ENCODE data around the gene KCNK13.

The KCNK13 gene

DNA sequence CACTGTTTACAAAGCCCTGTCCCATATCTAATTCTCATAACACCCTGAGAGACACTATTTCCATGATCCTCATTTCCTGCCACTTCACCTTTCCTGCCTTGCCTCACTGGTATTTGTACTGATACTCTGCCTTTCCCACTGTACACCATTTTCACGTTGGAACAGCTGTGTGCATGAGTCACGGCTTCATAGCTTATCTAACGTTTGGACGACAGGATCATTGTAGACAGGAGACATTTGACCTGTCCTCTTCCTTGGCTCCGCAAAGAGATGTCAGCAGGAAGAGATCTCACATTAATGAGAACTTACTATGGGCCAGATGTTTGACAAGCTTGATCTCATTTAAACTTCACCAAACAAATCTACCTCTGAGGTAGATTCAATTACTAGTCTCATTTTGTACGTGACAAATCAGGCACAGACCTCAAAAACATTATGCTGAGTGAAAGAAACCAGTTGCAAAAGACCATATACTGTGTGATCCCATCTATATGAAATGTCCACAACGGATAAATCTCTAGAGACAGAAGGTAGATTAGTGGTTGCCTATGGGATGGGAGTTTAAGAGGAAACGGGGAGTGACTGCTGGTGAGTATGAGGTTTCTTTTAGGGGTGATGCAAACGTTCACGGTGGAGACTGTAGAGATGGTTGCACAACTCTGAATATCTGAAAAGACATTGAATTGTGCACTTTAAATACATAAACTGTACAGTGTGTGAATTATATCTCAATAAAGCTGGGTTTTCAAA, 71.2 kb downstream of the KCNK13 start:
- no peak for DNase-seq (ENCODE audit: low read depth)

DNA sequence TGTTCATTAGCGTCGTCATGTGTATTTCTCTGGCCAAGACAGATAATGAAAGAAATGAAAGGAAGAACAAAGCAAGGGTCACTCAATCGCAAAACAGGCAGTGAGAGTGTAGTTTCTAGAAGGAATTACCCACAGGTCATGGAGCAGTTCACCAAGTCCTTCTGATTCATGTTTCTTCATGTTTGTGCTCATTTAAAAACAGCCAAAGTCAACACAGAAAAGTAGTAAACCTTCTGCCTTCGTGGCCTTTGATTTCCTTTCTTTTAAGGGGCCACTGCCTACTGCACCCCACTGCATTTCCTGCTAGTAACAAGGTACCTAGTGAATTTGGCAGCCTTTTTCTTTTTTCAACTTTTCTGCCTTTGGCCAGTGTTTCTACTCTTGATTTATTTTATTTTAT, 75.1 kb downstream of the KCNK13 start:
- no peak for DNase-seq (ENCODE audit: low read depth)

DNA sequence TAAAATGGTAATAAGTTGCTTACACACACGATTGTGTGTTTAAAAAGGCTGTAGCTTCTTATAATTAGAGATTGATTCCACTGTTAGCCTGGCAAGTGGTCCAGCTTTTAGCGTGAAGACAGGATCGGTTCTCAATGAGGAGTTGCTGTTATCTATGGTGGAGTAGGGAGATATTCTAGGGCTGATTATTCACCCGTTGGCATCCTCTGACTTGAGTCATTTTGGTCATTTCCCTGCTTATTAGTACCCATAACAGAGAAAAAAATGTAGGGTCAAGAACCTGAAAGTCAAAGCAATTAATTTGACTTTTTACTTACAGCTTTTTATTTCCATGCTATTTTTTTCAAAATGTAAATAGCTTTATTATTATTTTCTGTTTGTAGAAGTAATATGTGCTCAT, 76.0 kb downstream of the KCNK13 start:
- DNase-seq (ENCODE audit: low read depth): peak; percentile 48

DNA sequence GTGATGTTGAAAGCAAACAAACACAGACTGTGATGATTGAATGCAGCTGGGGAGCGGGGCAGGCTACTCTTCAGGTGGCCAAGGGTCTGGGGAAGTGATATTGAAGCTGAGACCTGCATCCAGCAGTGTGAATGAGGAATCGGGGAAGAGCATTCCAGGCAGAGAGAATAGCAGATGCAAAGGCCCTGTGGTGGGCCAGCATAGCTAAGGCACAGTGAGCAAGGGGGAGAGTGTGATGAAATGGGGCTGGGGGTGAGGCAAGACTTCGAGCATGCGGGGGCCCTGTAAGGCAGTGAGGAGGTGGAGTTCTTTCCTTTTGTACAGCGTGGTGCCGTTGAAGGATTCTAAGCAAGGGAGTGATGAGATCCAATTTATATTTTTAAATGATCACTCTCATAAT, 77.4 kb downstream of the KCNK13 start:
- no peak for DNase-seq (ENCODE audit: low read depth)

DNA sequence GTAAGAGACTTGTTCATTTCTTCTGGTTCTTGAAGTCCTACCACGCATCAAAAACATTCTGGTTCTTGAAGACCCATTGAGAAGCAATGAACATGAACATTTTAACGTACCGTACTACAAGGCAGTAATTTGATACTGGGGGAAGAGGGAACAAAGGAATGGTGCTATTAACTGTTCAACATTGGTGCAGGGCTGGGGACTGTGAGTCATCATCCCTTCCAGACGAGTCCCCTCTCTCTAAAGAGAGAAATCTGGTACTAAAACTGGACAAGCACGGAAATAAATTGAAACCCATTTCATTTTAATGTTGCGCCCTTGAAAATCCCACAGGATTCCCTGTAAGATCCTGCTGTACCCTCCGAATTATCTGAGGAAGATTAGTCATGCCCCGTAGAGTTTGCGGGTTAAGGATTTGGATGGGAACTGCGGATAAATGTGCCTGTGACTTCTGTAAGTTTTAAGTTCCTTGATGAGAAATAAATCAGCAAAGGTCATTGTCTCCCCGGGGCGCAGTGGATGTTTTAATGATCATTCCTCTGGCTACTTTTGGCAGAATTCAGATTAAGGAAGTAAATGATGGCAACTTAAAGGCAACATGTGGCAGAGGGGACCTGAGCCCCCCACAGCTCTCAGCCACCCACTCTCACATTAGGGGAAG, 78.6 kb downstream of the KCNK13 start:
- DNase-seq (ENCODE audit: low read depth): peak; percentile 72

DNA sequence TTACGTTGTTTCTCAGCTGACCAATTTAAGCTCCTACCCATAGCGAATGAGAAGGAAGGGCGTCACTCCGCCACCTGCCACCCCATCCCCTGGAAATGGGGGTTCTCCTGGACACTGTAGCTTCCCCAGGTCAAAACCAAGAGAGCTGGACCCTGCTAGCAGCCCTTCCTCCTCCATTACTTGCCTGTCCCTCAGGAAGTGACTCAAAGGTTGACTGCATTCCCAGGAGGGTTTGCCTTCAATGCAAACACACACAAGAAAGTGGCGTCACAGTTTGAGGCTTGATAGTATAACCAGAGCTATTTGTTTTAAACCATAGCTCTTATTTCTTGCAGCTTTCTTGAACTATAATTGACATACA, 79.1 kb downstream of the KCNK13 start:
- DNase-seq (ENCODE audit: low read depth): peak; percentile 75

DNA sequence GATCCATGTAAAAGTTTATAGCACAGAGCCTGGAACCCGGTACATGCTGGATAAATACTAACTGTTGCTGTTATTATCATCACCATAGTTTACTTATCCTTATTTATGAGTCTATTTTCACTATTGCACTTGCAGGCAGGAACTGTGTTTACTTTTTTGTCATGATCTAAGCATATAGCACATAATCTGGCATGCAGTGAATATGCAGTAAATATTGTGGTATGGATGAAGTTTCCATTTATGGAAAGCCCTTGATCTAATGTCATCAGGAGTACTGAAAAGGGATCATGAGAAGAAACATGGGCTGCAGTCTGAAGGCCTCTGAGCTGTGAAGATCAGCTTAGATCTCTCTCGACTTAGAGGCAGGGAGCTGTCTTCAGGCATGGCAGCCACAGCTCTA, 91.6 kb downstream of the KCNK13 start:
- DNase-seq (ENCODE audit: low read depth): no peak

DNA sequence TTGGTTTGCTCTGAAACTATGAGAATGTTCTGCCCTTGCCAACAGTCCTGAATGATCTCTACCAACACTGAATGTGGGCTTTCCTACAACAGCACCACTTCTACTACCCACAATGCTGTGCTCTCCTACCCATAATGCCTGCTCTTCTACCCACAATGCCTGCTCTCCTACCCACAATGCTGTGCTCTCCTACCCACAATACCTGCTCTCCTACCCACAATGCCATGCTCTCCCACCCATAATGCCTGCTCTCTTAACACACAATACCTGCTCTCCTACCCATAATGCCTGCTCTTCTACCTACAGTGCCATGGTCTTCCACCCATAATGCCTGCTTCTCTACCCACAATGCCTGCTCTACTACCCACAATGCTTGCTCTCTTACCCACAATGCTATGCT, 92.3 kb downstream of the KCNK13 start:
- DNase-seq (ENCODE audit: low read depth): no peak

DNA sequence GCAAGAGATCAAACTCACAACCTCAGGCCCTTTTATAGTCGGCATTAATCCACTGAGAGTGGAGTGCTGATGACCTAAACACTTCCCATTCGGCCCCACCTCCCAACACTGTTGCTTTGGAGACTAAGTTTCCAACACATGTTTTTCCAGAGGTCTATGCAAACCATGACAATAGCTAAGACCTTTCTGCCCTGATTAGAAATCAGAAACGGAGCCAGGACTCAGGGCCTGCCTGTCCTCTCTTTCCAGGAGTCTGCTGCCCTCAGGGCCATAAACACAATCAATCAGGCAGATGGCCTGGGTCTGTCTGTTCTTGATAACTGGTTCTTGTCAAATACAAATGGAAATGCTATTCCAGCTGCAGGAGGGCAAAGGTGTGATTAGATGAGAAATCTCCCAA, 97.4 kb downstream of the KCNK13 start:
- no peak for DNase-seq (ENCODE audit: low read depth)

DNA sequence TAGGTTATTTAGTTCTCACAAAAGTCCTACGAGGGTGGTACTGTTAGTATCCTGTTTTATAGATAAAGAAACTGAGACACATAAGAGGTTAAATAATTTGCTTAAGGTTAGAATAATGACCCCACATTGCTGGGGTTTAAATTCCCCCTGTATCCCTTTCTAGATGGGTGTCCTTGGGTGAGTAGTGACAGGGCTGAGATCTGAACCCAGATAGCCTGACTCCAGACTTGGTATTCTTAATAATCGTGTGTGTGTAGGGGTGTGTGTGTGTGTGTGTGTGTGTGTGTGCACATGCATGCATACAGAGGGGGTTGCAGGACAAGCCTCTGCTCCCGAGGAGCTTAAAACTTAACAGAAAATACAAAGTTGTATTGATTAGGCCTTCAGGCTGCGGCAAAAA, 97.9 kb downstream of the KCNK13 start:
- no peak for DNase-seq (ENCODE audit: low read depth)

DNA sequence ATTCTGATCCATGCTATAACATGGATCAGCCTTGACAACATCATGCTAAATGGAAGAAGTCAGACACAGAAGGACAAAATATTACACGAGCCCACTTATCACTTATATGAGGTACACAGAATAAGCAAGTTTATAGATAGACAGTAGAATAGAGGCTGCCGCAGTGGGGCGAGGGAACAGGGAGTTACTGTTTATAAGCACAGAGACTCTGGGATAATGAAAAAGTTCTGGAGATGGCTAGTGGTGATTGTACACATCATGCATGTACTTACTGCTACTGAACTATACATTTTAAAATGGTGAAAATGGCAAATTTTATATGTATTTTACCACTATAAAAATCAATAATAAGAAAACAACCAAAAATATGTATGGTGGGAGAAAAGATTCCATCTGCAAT, 99.3 kb downstream of the KCNK13 start:
- no peak for DNase-seq (ENCODE audit: low read depth)

DNA sequence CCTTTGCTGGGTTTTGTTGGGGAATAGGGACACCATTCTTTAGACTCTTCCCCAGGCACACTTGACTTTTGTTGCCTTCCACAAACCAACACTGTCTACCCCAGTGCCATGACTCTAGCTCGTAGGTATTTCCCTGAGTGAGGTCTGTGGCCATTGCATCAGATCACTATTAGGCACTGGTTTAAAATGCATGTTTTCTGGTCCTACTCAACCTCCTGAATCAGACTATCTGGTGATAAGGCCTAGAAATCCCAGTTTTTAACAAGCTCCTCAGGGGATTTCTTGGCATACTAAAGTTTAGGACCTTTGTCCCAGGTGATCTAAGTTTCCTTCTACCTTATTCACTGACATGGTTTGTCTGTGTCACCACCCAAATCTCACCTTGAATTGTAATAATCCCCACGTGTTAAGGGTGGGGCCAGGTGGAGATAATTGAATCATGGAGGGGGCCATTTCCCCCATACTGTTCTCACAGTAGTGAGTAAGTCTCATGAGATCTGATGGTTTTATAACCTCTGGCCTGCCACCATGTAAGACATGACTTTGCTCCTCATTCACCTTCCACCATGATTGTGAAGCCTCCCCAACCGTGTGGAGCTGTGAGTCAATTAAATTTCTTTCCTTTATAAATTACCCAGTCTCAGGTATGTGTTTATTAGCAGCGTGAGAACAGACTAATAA, 106.8 kb downstream of the KCNK13 start:
- peak; percentile 75 for DNase-seq (ENCODE audit: low read depth)

DNA sequence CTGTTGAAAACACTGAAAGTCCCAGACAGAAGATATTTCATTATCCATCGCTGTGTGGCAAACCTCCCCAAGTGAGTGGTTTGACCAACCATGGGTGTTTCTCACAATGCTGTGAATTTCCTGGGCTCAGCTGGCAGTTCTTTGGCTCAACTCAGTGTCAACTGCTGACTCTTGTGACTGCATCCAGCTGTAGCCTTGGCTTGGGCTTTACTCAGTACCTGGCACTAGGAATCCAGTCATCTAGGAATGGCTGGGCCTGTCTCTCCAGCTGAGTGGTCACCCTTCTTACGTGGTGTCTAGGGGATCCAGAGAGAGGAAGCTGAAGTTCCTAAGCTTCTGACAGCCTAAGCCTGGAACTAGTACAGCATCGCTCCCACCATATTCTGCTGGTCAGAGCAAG, 113.8 kb downstream of the KCNK13 start:
- no peak for DNase-seq (ENCODE audit: low read depth)

DNA sequence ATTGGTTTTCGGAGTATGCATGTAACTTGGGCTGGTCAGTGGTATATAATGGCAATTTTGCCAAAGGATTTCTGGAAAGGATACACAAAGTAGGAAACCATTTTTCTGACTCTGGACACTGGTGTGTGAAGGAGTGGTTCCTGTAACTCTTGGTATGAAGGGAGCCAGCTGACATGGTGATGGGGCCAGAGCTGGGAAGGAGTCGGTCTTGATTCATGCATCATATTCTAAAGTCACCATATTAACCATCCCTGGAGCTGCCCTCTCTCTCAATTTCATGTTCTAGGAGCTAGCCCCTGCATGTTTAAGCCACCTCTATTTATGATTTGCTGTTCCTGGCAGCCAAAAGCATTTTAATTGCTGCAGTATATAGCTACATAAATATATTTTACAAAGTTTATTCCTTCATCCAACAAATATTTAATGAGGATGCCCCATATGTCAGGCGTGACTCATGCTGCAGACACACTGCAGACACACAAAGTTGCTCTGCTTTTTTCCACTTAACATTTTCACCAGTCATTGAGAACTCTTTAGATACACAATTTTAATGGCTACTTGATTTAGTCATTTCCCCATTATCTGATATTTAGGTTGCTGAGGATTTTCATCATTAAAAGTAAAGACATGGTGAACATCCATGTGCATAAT, 115.9 kb downstream of the KCNK13 start:
- peak; percentile 76 for DNase-seq (ENCODE audit: low read depth)

DNA sequence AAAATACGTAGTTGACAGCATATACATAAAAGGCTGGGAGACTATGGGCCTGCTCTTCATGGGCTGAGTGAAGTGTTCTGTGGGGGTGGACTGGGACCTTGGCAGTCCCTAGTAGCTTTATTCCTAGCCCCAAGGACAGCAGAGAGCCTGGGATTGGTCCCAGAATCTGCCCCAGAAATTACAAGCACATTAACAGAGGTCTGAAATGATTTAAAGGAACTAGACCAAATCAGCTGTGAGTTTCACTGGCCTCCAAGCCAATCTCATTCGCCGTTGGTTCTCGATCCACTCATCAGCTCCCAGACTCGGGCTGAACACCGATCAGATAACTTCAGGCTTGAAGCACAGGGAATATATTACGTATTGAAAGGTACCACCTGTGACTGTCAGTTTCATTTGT, 117.6 kb downstream of the KCNK13 start:
- no peak for DNase-seq (ENCODE audit: low read depth)

DNA sequence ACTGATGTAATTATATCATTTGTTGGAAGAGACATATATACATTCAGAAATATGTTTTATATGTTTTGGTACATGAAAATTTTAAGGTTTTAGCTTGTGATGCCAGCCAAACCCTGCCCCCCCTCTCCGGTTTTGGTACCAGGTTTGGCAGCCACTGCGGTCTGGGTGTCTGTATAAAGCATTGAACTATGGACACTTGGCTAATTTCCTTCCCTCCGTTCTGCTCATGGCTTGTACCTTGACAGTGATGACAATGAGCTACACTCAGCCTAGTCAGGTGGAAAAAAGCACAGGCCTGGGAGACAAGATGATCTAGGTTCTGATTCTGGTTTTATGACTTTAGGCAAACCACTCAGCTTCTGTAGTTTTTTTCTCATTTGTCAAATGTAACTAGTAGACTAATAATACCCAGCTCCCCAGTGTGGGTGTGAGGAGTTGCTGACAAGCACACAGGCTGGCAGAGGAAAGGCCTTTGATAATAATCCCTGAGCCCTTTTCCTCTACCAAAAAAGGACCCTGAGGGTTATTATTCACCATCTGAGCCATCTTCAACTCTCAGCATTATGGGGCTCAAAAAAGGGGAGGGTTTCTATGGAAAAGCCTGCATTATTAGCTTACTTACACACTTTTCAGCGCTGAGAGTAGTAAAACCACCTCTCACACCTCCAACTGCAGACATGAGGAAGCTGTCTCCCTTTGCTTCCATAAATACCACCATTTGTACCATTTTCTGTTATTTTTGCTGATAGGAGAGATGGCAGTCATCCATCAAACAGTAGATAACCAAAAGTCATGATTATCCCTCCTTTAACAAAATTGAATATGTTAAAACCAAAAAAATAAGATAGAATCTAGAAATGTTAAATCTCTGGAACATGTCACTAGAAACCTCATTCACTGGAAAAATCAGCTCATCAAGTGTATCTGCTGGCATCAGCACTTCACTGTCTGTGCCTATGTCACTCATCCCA, 118.3 kb downstream of the KCNK13 start:
- DNase-seq (ENCODE audit: low read depth): no peak

DNA sequence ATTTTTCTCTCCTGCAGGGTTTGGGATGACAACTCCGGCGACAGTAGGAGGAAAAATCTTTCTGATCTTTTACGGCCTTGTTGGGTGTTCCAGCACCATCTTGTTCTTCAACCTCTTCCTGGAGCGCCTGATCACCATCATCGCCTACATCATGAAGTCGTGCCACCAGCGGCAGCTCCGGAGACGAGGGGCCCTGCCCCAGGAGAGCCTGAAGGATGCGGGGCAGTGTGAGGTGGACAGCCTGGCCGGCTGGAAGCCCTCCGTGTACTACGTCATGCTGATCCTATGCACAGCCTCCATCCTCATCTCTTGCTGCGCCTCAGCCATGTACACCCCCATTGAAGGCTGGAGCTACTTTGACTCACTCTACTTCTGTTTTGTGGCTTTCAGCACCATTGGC, 122.3 kb downstream of the KCNK13 start:
- no peak for DNase-seq (ENCODE audit: low read depth)

DNA sequence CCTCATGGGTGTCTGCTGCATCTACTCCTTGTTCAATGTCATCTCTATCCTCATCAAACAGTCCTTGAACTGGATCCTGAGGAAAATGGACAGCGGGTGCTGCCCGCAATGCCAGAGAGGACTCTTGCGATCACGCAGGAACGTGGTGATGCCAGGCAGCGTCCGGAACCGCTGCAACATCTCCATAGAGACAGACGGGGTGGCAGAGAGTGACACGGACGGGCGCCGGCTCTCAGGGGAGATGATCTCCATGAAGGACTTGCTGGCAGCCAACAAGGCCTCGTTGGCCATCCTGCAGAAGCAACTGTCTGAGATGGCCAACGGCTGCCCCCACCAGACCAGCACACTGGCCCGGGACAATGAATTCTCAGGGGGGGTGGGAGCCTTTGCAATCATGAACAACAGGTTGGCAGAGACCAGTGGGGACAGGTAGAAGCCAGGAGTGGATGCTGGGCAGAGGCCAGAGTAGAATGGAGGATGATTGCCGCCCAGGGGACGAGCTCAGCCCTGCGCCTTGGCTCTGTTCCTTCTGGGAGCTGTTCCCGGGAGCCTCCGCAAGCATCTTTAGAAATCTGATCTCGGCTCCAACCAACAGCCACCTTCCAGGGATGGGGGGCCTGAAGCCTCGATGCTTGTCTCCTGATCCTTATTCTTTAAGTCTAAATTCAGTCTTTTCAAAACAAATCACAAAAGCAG, 122.9 kb downstream of the KCNK13 start:
- DNase-seq (ENCODE audit: low read depth): no peak

DNA sequence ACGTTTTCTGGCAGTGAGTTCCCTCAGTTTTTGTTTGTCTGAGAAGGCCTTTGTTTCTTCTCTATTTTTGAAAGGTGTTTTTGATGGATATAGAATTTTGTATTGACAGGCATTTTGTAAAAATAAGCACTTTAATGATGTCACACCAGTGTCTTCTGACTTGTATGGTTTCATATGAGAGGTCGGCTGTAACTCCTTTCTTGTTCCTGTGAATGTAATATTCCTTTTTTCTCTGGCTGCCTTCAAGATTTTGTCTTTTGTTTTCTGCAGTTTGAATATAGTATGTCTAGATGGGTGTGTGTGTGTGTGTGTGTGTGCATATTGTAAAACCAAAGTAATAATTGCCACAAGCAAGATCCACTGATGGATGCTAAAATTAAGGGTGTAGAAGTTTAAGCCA, 126.8 kb downstream of the KCNK13 start:
- DNase-seq (ENCODE audit: low read depth): no peak

DNA sequence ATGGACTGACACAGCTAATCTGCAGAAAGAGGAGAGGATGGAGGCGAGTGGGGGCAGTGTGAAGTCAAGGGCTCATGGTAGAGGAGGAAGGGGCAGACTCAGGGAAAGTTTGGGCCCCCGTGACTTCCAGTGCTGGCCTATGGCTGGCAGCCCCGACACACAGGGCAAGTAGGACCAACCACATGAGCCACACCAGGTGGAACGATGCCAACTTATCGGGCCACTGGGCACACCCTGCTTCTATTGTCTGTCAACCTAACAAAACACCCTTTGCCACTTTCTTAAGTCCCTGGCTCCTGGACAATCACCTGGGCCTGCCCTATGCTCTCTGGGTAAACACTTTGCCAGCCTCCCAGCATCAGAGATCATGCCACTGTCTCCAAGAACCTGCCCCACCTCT, 129.4 kb downstream of the KCNK13 start:
- no peak for DNase-seq (ENCODE audit: low read depth)

DNA sequence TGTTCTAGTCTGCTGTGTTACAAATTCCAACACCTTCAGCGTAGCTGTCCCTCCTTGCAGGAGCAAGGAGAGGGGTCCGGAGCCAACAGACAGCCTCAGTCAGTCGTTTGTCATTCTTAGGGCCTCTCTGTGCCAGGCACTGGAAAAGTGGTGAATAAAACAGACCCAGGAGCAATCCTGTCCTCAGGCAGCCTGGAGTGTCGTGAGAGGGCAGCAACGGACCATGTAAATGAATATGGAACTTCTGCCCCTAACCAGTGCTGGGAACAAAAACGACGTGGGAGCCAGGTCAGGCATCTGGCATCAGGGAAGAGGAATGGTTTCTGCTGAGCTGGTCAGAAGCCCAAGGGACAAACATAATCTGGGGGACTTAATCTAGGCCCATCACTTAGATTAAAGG, 129.8 kb downstream of the KCNK13 start:
- no peak for DNase-seq (ENCODE audit: low read depth)

Measured in EH (cell line).